Neural cell (in vitro differentiated cells): Measurements from ENCODE around the gene CNIH1. TPM values are rescaled to one million over a fixed set of nuclear protein-coding genes. Genes with fewer than 3 reads are reported as not detected.

Experiments used
- H2AFZ ChIP-seq: fragments of 200-600, 300-800 bp; sonication (generic), shearing (Covaris generic); 2 replicates; pipeline ENCODE4 v1.6.0; 2014; ENCODE audit warnings: low read depth, mild to moderate bottlenecking, antibody characterized with exemption, low read length, moderate library complexity
- H3F3A ChIP-seq: fragments of 200-600 bp; shearing (Covaris generic); 2 replicates; pipeline ENCODE4 v1.6.1; 2016; ENCODE audit warnings: mild to moderate bottlenecking, moderate library complexity, mixed read lengths, antibody characterized with exemption, low read length; ENCODE audit not compliant: insufficient read depth, poor library complexity, severe bottlenecking
- H3K27ac ChIP-seq: fragments of 200-600, 300-800 bp; sonication (generic), shearing (Covaris generic); 2 replicates; pipeline ENCODE4 v1.5.1; 2014; ENCODE audit warnings: mild to moderate bottlenecking, low read length, moderate library complexity
- H3K27me3 ChIP-seq: fragments of 300-800, 200-600 bp; sonication (generic), shearing (Covaris generic); 2 replicates; pipeline ENCODE4 v1.6.0; 2014; ENCODE audit warnings: mild to moderate bottlenecking, low read depth, low read length, moderate library complexity; ENCODE audit not compliant: insufficient read depth
- H3K36me3 ChIP-seq: fragments of 300-800, 200-600 bp; sonication (generic), shearing (Covaris generic); 2 replicates; pipeline ENCODE4 v1.5.1; 2014; ENCODE audit warnings: mild to moderate bottlenecking, antibody characterized with exemption, low read length, moderate library complexity; ENCODE audit not compliant: insufficient read depth
- H3K4me2 ChIP-seq: fragments of 300-800, 200-600 bp; sonication (generic), shearing (Covaris generic); 2 replicates; pipeline ENCODE4 v1.6.0; 2014; ENCODE audit warnings: mild to moderate bottlenecking, low read length
- H3K4me3 ChIP-seq: fragments of 300-800, 200-600 bp; sonication (generic), shearing (Covaris generic); 2 replicates; pipeline ENCODE4 v1.5.1; 2014; ENCODE audit warnings: mild to moderate bottlenecking, low read length, moderate library complexity
- H3K79me2 ChIP-seq: fragments of 200-600 bp; shearing (Covaris generic); replicated peaks from 2 replicates; pipeline ENCODE4 v1.6.0; 2014; ENCODE audit warnings: mild to moderate bottlenecking, low read length, moderate library complexity; ENCODE audit not compliant: insufficient read depth
- H3K9ac ChIP-seq: fragments of 300-800, 200-600 bp; sonication (generic), shearing (Covaris generic); 2 replicates; pipeline ENCODE4 v1.6.1; 2016; ENCODE audit warnings: mild to moderate bottlenecking, low read length, mixed read lengths
- H3K9me2 ChIP-seq: fragments of 200-600 bp; shearing (Covaris generic); 2 replicates; pipeline ENCODE4 v1.6.1; 2016; ENCODE audit warnings: mild to moderate bottlenecking, low read length, mixed read lengths; ENCODE audit not compliant: insufficient read depth
- H3K9me3 ChIP-seq: fragments of 200-600, 300-800 bp; sonication (generic), shearing (Covaris generic); 2 replicates; pipeline ENCODE4 v1.6.1; 2016; ENCODE audit warnings: mild to moderate bottlenecking, mixed run types, low read length, moderate library complexity, mixed read lengths
- H4K20me1 ChIP-seq: fragments of 200-600 bp; shearing (Covaris generic); 2 replicates; pipeline ENCODE4 v1.6.1; 2016; ENCODE audit warnings: mild to moderate bottlenecking, mixed run types; ENCODE audit not compliant: insufficient read depth
- CTCF ChIP-seq: fragments of 450-650 bp; IDR thresholded peaks from 2 replicates; pipeline ENCODE4 v1.5.1; 2014; ENCODE audit warnings: antibody characterized with exemption, mild to moderate bottlenecking, moderate library complexity; ENCODE audit not compliant: poor library complexity, severe bottlenecking
- EP300 ChIP-seq: fragments of 450-650 bp; conservative IDR thresholded peaks from 2 replicates; pipeline ENCODE4 v1.6.1; 2014; ENCODE audit warnings: antibody characterized with exemption, mild to moderate bottlenecking, moderate library complexity; ENCODE audit not compliant: poor library complexity, severe bottlenecking
- EZH2 ChIP-seq: fragments of 200-600, 300-800 bp; shearing (Covaris generic), sonication (generic); IDR thresholded peaks from 2 replicates; pipeline ENCODE4 v1.6.1; 2014; ENCODE audit warnings: antibody characterized with exemption, low read length, borderline replicate concordance, mild to moderate bottlenecking; ENCODE audit not compliant: insufficient read depth, poor library complexity, severe bottlenecking
- MXI1 ChIP-seq: fragments of 450-650 bp; conservative IDR thresholded peaks from 2 replicates; pipeline ENCODE4 v1.6.1; 2014; ENCODE audit warnings: antibody characterized with exemption, mild to moderate bottlenecking; ENCODE audit not compliant: poor library complexity, severe bottlenecking
- POLR2AphosphoS5 ChIP-seq: IDR thresholded peaks from 2 replicates; pipeline ENCODE4 v1.6.1; 2012
- RAD21 ChIP-seq: fragments of 450-650 bp; conservative IDR thresholded peaks from 2 replicates; pipeline ENCODE4 v1.6.1; 2014; ENCODE audit warnings: antibody characterized with exemption, mild to moderate bottlenecking, moderate library complexity
- SMC3 ChIP-seq: fragments of 450-650 bp; conservative IDR thresholded peaks from 2 replicates; pipeline ENCODE4 v1.6.1; 2014; ENCODE audit warnings: antibody characterized with exemption, mild to moderate bottlenecking, moderate library complexity; ENCODE audit not compliant: poor library complexity
- TAF1 ChIP-seq: IDR thresholded peaks from 2 replicates; pipeline ENCODE4 v1.6.1; 2012; ENCODE audit warnings: low read depth
- polyA plus RNA-seq: library from polyadenylated mRNA; depleted of rRNA; stranded (reverse); fragments of >200 nt; gene quantifications from 2 replicates; pipeline ENCODE4 v1.2.3, GENCODE V29; 2014
- TF ChIP-seq, protein P1 (sequence below): IDR thresholded peaks from 2 replicates; pipeline ENCODE4 v1.6.1; 2012; ENCODE audit warnings: borderline replicate concordance

Gene CNIH1
- polyA plus RNA-seq, 1 donor from 2014 or later = 125 TPM

- Histone ChIP-seq H3K9me3 (no peaks in the 10 kb centered on the region), H3F3A (no peaks in the 10 kb centered on the region), H3K79me2 (no peaks in the 10 kb centered on the region), H3K36me3 (no peaks in the 10 kb centered on the region), H3K27ac (no peak overlapping the region), H3K27me3 (no peaks in the 10 kb centered on the region), H3K4me2 (no peak overlapping the region), H3K9me2 (no peaks in the 10 kb centered on the region), H2AFZ (no peak overlapping the region), H3K9ac (no peak overlapping the region), H4K20me1 (no peaks in the 10 kb centered on the region), H3K4me3 (no peak overlapping the region)
- TF ChIP-seq, protein P1, sequence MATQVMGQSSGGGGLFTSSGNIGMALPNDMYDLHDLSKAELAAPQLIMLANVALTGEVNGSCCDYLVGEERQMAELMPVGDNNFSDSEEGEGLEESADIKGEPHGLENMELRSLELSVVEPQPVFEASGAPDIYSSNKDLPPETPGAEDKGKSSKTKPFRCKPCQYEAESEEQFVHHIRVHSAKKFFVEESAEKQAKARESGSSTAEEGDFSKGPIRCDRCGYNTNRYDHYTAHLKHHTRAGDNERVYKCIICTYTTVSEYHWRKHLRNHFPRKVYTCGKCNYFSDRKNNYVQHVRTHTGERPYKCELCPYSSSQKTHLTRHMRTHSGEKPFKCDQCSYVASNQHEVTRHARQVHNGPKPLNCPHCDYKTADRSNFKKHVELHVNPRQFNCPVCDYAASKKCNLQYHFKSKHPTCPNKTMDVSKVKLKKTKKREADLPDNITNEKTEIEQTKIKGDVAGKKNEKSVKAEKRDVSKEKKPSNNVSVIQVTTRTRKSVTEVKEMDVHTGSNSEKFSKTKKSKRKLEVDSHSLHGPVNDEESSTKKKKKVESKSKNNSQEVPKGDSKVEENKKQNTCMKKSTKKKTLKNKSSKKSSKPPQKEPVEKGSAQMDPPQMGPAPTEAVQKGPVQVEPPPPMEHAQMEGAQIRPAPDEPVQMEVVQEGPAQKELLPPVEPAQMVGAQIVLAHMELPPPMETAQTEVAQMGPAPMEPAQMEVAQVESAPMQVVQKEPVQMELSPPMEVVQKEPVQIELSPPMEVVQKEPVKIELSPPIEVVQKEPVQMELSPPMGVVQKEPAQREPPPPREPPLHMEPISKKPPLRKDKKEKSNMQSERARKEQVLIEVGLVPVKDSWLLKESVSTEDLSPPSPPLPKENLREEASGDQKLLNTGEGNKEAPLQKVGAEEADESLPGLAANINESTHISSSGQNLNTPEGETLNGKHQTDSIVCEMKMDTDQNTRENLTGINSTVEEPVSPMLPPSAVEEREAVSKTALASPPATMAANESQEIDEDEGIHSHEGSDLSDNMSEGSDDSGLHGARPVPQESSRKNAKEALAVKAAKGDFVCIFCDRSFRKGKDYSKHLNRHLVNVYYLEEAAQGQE = no peak
- no peak for TF ChIP-seq SMC3
- no peak for TF ChIP-seq EP300
- TF ChIP-seq EZH2 = no peak
- TF ChIP-seq CTCF = no peak
- no peak for TF ChIP-seq MXI1
- TF ChIP-seq RAD21 = no peak
- TF ChIP-seq POLR2AphosphoS5 = no peak
- no peak for TF ChIP-seq TAF1
Measured at GRCh38 chr14:54451121-54451601, 10.0 kb upstream of the CNIH1 start.

GRCh38 chr14:54450535-54450934 is 9.4 kb upstream of the CNIH1 start:
- Histone ChIP-seq H3K27me3 (no peaks in the 10 kb centered on the region), H3K9ac (no peak overlapping the region), H3K4me2 (no peak overlapping the region), H3F3A (no peaks in the 10 kb centered on the region), H3K27ac (no peak overlapping the region), H4K20me1 (no peaks in the 10 kb centered on the region), H3K36me3 (no peaks in the 10 kb centered on the region), H3K9me2 (no peaks in the 10 kb centered on the region), H3K4me3 (no peak overlapping the region), H3K9me3 (no peaks in the 10 kb centered on the region), H3K79me2 (no peaks in the 10 kb centered on the region), H2AFZ (no peak overlapping the region)
- TF ChIP-seq EP300 = no peak
- TF ChIP-seq EZH2 = no peak
- TF ChIP-seq TAF1 = no peak
- no peak for TF ChIP-seq SMC3
- TF ChIP-seq, protein P1 = no peak
